GM12892 (cell line): ENCODE results near the gene NECTIN1.

Source experiments
- POLR2A ChIP-seq: IDR thresholded peaks from 2 replicates; pipeline ENCODE4 v1.6.1; 2011; ENCODE audit warnings: low read depth, low read length, control low read depth
- POLR2AphosphoS5 ChIP-seq: IDR thresholded peaks from 2 replicates; pipeline ENCODE4 v1.6.1; 2011; ENCODE audit warnings: low read depth, low read length, control low read depth
- TAF1 ChIP-seq: IDR thresholded peaks from 2 replicates; pipeline ENCODE4 v1.6.1; 2011; ENCODE audit warnings: low read depth, mild to moderate bottlenecking, control low read depth, low read length, borderline replicate concordance

DNA sequence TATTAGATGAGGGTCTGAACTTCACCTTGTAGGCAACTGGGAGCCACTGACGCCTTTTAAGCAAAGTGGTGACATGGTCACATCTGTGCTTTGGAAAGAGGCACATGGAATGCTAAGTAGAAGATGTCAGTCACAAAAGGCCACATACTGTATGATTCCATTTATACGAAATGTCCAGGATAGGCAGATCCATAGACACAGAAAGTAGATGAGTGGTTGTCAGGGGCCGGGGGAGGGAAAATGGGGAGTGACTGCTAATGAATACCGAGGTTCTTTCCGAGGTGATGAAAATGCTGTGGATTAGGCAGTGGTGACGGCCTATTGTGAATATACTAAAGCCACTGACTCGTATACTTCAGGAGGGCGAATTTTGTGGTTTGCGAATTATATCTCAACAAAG lies 20.6 kb downstream of the NECTIN1 start:
- TF ChIP-seq POLR2A, result no peak
- TF ChIP-seq POLR2AphosphoS5, result no peak
- TF ChIP-seq TAF1, result no peak
